Inflammatory macrophage (primary cell): Measurements from ENCODE around the gene CSN3.
"Not testable (repeated sequence)": the region's sequence is repeated elsewhere in the genome, so short reads cannot be mapped to it uniquely, and the experiment has no call there.

Source experiments
- DNase-seq, 2 donors: peaks; one replicate each; pipeline ENCODE4 v3.0.0-alpha.2; 2020 to 2022
- total RNA-seq, 18 experiments: gene quantifications; one replicate each; lab custom pipeline; 2026; ENCODE audit warnings: mixed read lengths in 6 of 18, inconsistent platforms in 2 of 18; lab: John Stamatoyannopoulos, UW

Gene CSN3, protein sequence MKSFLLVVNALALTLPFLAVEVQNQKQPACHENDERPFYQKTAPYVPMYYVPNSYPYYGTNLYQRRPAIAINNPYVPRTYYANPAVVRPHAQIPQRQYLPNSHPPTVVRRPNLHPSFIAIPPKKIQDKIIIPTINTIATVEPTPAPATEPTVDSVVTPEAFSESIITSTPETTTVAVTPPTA
- 0 to 0.06 (median 0) reads per million in 18 experiments for total RNA-seq

DNA sequence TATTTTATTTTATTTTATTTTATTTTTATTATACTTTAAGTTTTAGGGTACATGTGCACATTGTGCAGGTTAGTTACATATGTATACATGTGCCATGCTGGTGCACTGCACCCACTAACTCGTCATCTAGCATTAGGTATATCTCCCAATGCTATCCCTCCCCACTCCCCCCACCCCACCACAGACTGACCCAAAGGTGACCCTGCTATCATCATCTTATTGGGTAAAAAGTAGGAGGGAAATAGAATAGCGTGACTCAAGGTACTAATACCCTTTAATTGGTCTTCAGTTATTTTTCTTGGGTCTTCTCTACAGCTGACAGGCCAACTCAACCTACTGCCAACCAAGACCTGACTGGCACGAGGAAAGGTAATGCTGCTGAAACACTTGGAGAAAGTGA, at the start of gene CSN3:
TSS of gene CSN3 (plus strand) at position 301 of the 400 bp plus-strand sequence. CDS start 2,223 bp downstream, outside the sequence.
- DNase-seq = not testable (repeated sequence)

DNA sequence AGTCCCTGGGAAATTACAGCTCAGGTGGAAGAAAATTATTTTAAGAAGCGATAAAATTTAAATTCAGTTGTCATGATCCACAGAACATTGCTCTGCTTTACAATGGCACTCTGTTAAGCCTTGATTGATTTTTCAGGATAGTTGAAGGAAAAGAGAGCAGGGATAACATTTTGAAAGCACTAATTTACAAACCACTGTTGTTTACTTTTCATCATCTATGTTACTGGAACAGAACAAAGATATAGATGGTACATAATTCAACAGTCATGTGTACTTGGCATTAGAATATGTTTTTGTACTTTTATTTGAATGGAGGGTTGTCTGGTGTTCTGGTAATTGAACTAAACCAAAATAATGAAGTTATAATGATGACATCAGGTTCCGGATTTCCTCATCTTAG, 49.5 kb upstream of the CSN3 start:
- no peak for DNase-seq

DNA sequence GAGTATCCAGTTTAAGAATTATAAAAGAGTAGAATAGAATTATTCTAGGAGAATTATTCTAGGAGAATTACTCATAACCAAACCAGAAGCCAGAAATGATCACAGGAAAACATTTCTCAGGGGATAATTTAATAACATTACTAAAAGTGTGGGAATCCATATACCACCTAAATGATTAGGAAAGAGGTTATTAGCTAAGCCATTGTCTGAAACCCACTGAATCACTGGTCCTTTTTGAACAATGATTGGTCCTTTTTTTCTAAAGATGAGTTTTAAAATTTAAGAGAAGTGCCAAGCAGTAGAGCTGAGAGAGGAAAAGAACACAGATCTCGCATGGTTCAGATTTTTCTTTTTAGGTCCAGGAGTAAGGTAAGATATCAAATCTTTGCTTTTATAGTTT, 47.0 kb upstream of the CSN3 start, which contains the start of gene ODAM:
TSS of gene ODAM (plus strand) at position 301 of the 400 bp plus-strand sequence. CDS start 819 bp downstream, outside the sequence.
- no peak for DNase-seq

DNA sequence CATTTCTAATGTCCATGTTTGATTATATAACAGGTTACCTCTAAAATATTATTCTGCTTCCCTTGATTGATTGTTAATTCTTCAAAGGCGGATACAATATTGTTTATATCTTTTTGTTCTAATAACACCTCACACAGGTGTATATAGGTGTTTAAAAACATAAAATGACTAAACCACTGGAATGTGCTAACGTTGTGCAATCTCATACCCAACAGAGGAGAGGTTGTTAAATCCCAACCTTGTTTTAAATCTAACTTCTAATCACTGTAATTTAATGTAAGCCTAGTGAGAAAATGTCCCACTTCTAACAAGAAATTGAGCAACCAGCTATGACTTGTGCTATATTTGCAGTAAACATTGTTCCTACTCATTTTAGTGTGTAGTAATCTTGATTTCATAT, 45.5 kb upstream of the CSN3 start:
- DNase-seq = no peak

DNA sequence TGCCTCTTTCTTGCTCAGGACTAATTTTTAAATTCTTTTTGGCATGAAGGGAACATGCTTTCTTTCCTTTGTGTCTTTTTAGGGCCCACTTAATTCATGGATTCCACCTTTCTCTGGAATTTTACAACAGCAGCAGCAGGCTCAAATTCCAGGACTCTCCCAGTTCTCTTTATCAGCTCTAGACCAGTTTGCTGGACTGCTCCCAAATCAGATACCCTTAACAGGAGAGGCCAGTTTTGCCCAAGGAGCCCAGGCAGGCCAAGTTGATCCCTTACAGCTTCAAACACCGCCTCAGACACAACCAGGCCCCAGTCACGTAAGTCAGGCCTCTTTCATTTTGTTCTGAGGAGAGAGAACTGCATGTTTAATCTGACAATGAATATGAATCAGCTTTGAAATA, 44.6 kb upstream of the CSN3 start:
- no peak for DNase-seq

DNA sequence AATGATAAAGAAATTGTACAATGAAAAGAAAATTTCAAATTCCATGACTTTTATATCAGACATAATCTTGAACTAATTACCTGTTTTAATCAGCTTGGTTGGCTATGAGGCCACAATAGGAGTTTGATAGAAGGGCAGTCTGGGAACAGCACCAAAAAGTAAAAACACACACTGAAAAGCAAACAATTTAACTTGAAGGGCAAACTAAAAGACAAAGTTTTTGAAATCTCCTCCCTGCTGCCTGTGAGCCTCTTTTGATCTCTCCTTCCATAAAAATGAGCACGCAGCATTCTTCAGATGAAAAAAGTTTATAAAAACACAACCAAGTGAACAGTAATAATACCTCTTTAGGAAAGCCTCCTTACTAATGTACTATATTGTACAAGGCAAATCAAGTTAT, 38.8 kb upstream of the CSN3 start:
- no peak for DNase-seq

DNA sequence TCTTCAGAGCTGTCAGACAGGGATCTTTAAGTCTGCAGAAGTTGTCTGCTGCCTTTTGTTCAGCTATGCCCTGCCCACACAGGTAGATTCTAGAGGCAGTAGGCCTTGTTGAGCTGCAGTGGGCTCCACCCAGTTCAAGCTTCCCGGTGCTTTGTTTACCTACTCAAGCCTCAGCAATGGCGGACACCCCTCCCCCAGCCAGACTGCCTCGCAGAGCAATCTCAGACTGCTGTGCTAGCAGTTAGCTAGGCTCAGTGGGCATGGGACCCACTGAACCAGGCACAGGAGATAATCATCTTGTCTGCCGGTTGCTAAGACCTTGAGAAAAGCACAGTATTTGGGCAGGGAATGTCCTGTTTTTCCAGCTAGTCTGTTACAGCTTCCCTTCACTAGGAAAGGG, 29.6 kb upstream of the CSN3 start:
- DNase-seq = not testable (repeated sequence)

DNA sequence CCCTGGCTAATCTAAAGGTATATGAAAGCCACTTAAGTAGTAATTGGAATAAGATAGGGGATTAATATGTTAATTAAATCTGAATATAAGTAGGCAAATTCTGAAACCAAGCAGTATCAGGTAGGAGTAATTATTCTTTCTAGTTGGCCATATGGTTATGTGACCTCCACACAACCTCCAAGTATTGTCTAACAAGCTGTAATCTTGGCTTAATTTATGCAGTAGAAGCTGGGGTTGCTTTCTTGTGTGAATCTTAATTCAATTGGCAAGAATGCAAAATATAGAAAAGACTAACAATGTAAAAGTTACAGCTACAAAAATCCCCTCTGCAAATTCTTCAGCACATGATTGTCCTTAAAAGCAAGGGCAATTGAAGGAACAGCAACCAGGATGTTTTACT, 26.3 kb upstream of the CSN3 start:
- not testable (repeated sequence) for DNase-seq

DNA sequence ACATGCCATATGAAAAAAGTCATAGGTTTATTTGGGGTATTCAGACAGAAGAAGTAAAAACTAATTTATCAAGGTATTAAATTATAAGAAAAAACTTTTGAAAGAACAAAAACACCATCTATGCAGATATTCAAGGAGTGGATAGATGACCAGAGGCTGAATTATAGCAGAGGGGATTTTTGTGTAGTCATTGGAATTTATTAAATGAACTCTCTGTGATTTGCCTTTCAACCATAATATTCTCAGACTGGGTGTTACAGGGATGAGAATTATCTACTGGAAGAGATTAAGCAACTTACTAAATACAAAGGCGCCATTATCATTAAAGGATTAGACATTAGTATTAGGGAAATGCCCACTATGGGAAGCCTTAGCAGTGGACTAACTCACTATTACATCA, 25.8 kb upstream of the CSN3 start:
- not testable (repeated sequence) for DNase-seq

DNA sequence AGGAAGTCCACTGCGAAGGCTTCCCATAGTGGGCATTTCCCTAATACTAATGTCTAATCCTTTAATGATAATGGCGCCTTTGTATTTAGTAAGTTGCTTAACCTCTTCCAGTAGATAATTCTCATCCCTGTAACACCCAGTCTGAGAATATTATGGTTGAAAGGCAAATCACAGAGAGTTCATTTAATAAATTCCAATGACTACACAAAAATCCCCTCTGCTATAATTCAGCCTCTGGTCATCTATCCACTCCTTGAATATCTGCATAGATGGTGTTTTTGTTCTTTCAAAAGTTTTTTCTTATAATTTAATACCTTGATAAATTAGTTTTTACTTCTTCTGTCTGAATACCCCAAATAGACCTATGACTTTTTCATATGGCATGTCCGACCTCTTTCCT, 21.0 kb upstream of the CSN3 start:
- not testable (repeated sequence) for DNase-seq

DNA sequence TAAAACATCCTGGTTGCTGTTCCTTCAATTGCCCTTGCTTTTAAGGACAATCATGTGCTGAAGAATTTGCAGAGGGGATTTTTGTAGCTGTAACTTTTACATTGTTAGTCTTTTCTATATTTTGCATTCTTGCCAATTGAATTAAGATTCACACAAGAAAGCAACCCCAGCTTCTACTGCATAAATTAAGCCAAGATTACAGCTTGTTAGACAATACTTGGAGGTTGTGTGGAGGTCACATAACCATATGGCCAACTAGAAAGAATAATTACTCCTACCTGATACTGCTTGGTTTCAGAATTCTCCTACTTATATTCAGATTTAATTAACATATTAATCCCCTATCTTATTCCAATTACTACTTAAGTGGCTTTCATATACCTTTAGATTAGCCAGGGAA, 20.6 kb upstream of the CSN3 start:
- not testable (repeated sequence) for DNase-seq

DNA sequence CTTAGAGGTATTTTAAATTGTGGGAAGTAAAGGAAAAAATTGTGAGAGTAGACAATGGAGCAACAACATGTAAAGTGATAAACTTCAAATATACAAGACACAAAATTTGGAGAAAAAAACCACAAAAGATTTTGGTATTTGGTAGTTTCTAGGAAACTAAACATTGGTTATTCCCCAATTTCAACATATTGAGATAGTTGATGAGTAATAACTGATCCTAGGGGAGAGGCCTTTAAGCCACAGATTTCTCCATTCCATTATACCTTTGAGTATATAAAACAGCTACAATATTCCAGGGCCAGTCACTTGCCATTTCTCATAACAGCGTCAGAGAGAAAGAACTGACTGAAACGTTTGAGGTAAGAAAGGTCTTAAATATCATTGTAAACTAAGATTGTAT, 16.6 kb upstream of the CSN3 start, which contains the start of gene FDCSP:
TSS of gene FDCSP (plus strand) at position 301 of the 400 bp plus-strand sequence. CDS start 5,071 bp downstream, outside the sequence.
- no peak for DNase-seq

DNA sequence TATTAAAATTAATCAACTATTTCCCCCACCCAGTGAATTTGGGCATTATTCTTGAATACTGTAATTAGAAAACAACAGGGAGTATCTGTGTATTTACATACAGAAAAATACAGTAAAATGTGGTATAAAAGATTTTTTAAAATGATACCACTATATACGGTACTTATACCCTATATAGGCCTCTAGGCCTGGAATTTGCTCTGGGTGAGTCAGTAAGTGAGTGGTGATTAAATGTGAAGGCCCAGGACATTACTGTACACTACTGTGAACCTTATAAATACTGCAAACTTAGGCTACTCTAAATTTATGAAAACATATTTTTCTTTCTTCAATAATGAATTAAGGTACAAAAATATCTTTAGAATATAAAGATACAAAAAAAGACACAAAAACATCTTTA, 6.3 kb upstream of the CSN3 start:
- no peak for DNase-seq

DNA sequence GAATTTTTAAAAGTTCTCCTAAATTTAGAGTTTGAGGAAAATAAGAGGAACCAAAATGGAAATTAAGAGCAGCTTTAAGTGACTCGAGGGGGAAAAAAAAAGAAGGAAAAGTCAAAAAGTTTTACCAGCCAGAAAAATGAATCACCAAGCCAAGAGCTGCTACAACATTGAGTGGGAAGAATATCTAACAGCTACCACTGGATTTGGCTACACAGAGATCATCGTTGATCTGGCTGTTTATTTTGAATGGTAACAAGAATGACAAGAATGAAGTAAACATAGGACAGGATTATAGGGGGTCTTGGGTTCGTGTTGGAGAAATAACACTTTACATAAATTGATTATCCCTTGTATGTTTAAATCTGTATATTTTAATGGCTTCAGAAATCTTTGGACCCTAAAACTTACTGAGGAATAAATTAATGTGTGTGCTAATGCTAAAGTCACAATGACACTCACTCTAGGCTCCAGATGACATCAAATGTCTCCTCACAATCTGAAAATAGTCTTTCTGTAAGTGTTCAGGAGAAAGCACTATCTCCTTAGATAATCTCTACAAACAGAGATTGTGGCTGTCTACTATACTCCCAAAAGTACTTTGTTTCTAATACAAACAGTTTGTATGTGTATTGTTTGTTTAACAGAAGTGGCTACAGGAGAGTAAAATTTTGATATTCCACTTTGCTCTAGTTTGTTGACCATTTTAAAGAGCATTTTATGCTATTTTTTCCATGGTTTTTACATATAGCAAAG, 3.1 kb upstream of the CSN3 start:
- no peak for DNase-seq

DNA sequence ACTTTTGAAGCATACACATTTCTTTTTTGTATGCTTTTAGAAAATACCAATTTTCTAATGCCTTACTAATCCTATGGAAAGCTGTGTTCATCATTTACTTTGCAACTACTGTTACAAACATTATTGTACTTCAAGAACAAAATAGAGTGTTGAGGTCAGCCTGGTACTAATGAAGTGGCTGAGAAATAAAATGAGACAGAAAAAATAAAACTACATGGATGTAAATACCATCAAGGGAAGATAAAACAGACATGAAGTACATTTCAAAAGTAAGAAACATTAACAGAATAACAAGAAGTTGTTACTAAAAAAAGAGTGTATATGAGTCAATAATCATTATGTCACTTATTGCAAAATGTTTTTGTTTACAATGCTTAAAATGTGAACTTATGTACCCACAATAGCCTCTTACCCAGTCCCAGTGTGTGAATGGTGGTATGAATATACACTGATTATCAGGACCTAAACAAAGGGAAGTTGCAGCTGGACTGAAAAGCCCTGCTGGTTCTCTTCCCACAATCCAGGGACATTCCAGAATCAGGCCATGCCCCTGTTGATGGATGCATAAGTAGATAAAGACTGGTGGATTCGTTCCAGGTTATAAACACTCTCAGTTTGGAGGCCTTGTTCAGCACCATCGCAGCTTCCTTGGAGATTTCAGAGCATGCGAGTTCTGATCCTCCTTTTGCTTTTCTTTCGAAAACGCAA, 2.4 kb upstream of the CSN3 start:
- no peak for DNase-seq

DNA sequence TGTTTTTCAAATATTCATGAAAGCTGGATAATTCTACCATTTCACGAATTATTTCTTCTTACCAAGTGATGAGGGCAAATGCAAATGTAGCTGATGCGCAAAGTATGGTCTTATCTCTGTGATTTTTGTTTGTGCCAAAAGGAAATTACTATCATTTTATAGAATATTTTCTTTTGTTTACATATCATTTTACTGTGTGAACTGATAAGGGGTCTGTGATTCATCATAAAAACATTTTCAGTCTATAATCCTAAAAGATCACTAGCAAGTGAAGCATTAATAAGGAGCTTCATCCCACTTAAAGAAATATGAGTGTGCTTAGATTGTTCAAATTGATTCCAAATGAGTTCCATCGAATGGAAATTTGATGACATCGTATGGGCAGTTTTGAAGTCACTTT, 694 bp downstream of the CSN3 start:
- DNase-seq = no peak

DNA sequence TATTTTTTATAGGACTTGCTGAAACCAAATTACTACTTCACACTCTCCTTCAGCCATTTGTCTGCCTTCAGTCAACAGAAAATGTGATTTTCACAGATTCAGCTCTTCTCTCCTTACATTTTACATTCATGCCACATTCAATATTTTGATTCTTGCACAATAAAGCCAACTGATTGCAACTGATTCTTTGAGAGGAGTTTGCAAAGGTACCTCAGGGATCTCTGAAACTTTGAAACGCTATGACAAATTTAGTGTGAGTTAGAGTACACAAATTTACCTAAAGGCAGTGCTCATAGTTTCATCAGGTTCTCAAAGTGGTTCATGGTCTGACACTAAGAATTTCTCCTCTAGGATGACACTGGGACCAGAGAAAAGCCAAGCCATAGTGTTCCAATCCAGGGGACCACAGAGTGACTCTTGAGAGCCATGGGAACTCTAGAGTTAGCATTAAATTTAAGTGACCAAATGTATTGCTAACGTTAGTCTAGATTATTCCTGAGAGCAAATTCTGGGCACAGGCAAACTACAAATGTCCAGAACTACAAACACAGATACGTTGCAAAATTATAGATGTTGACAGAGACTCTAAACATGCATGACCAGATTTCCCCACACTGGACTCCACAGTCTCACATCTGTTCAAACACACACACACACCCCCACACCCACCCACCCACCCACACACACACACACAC, 9.0 kb downstream of the CSN3 start:
- no peak for DNase-seq

DNA sequence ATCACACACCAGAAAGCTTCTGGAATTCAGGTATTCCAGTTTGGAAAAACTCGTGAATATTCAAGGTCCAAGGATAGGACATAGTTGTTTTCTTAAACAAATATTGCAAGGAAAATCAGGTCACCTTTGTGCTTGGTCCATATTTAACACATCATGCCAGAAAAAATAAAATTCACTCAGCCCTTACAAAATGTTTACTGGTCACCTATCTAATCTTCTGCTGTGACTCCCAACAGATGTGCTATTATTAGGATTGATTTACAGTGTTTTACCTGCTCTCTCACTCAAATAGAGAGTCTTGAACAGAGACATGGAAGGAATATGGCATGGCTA, 9.5 kb downstream of the CSN3 start:
- DNase-seq = no peak

DNA sequence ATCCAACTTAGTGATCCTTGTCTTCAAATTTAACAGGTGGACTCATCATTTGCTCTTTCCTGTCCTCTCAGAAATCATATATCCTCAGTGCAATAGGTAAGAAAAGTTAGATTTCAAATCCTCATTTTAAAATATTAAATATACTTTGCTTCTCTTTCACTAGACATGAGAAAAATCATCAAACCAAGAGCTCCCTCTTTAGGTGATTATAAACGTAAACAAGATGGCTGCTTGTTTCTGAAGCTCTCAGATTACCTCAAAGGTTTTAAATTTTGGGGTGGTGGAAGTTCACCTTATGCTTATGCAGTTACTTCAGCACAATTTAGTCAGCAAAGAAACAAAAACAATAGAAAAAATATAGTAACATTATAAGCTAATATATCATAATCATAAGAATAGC, 27.3 kb downstream of the CSN3 start:
- no peak for DNase-seq

DNA sequence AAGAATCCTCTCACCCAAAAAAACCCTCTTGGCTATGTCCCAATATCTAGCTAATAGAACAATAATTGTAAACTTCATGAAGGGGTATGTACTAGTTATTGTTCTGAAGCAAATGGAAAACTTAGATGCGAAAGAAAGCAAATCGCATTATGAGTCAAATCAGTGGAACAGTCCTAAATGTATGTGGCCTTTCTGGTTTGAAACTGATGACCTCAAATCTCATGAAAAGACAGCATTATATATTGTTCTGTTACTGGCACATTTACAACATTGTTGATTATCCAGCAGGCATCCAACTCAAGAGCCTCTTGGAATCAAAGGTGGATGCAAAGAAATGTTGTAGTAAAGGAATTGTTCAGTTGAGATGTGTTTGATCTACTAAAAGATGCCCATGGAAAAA, 34.7 kb downstream of the CSN3 start:
- no peak for DNase-seq

DNA sequence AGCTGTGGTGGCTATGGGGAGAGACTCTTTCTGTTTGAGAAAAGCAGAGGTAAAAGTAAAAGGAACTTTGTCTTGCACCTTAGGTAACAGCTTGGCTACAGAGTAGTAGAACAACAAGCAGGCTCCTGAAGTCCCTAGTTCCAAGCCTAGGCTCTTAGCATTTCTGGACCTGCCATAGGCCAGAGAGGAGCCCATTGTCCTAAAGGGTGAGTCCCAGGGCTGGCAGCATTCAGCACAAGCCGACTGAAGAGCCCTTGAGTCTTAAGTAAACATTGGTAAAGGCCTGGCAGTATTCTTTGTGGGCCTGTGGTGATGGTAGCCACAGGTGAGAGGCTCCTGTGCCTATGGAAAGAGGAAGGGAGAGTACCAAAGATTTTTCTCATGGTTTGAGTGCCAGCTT, 38.2 kb downstream of the CSN3 start:
- no peak for DNase-seq

DNA sequence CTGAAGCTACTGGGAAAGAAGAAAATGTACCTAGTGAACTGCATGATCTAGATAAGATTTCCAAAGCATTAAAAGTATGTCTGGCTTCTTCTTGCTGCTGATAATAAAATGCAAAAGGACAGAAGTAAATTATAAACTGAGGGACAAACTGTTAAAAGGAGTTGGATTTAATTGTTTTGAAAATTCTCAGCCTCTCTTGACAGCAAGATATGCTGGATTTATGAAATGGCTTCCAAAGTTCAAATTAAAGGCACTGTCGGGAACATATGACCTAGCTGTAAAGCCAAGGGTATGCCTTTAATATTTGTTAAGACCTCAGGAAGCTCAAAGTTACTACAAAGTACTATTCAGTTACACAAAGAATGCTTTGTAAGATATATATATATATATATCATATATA, 46.3 kb downstream of the CSN3 start:
- no peak for DNase-seq

DNA sequence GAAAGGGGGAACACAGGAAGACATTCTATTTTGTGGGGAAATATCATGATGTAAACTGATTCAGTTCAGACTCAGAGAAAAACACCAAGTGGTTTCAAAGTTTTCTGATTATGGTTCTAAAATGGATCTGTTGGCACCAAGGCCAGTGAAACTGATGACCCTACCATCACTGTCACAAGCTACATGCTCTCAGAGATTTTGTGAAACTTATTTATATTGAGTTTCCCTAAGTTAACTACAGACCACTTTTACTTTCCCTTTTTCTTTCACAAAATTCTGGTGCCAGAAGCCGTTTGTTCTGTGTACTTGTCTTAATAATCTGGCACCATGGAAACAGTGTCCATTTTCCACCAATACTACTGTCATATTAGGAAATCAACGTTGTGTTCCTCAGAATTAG, 48.9 kb downstream of the CSN3 start:
- DNase-seq = no peak
